Mesendoderm (in vitro differentiated cells): Measurements from ENCODE around the gene TNFRSF8.

Source experiments
- DNase-seq: peaks from one replicate; pipeline ENCODE4 v3.0.0; 2013
- H2AK5ac ChIP-seq: 2 replicates; pipeline ENCODE4 v1.6.1; 2013; ENCODE audit warnings: low read length, inconsistent platforms
- H2BK120ac ChIP-seq: 2 replicates; pipeline ENCODE4 v1.6.1; 2013; ENCODE audit warnings: low read depth, mild to moderate bottlenecking, low read length, moderate library complexity, mixed read lengths
- H2BK15ac ChIP-seq: replicated peaks from 2 replicates; pipeline ENCODE4 v1.6.1; 2013; ENCODE audit warnings: low read depth, mild to moderate bottlenecking, moderate library complexity
- H2BK5ac ChIP-seq: 2 replicates; pipeline ENCODE4 v1.6.1; 2013; ENCODE audit warnings: low read length, inconsistent platforms
- H3K18ac ChIP-seq: 2 replicates; pipeline ENCODE4 v1.6.1; 2013; ENCODE audit warnings: mild to moderate bottlenecking, low read length, mixed read lengths
- H3K23ac ChIP-seq: one replicate; pipeline ENCODE4 v1.6.1; 2013; ENCODE audit warnings: low read length
- H3K27ac ChIP-seq: 2 replicates; pipeline ENCODE4 v1.5.1; 2013; ENCODE audit warnings: low read depth, mild to moderate bottlenecking, inconsistent platforms, low read length, moderate library complexity
- H3K27me3 ChIP-seq: 2 replicates; pipeline ENCODE4 v1.6.1; 2013; ENCODE audit warnings: low read length, control low read depth, mild to moderate bottlenecking, inconsistent platforms; ENCODE audit not compliant: insufficient read depth, poor library complexity
- H3K36me3 ChIP-seq: 2 replicates; pipeline ENCODE4 v1.6.1; 2013; ENCODE audit warnings: low read length, inconsistent platforms; ENCODE audit not compliant: control insufficient read depth, insufficient read depth
- H3K4ac ChIP-seq: one replicate; pipeline ENCODE4 v1.6.1; 2013; ENCODE audit warnings: low read depth, mild to moderate bottlenecking, low read length, moderate library complexity
- H3K4me1 ChIP-seq: 2 replicates; pipeline ENCODE4 v1.6.1; 2013; ENCODE audit warnings: low read depth, low read length, inconsistent platforms; ENCODE audit not compliant: control insufficient read depth
- H3K4me2 ChIP-seq: 2 replicates; pipeline ENCODE4 v1.6.1; 2013; ENCODE audit warnings: low read length
- H3K4me3 ChIP-seq: 2 replicates; pipeline ENCODE4 v1.5.1; 2013; ENCODE audit warnings: mild to moderate bottlenecking, low read length
- H3K56ac ChIP-seq: one replicate; pipeline ENCODE4 v1.6.1; 2013; ENCODE audit warnings: low read length
- H3K79me1 ChIP-seq: 2 replicates; pipeline ENCODE4 v1.6.1; 2013; ENCODE audit warnings: low read length, inconsistent platforms
- H3K79me2 ChIP-seq: 2 replicates; pipeline ENCODE4 v1.6.1; 2013; ENCODE audit warnings: mild to moderate bottlenecking, low read length; ENCODE audit not compliant: control insufficient read depth, insufficient read depth
- H3K9ac ChIP-seq: 2 replicates; pipeline ENCODE4 v1.6.1; 2013; ENCODE audit warnings: low read length, inconsistent platforms
- H4K5ac ChIP-seq: one replicate; pipeline ENCODE4 v1.6.1; 2013; ENCODE audit warnings: low read length
- H4K8ac ChIP-seq: one replicate; pipeline ENCODE4 v1.6.1; 2013; ENCODE audit warnings: low read depth, mild to moderate bottlenecking, control low read depth, low read length, moderate library complexity
- WGBS: extraction: QIAGEN DNeasy Blood & Tissue Kit; methylation state at CpG from one replicate; pipeline ENCODE4 v1.1.7; 2013; ENCODE audit warnings: low lambda C conversion rate, missing lambda C conversion rate; ENCODE audit not compliant: insufficient coverage; ENCODE audit errors: extremely low coverage; 5-methylcytosine and 5-hydroxymethylcytosine counted together

TNFRSF8 gene

GRCh38 chr1:12128120-12128519 lies 65.0 kb downstream of the TNFRSF8 start:
- no peak overlapping the region for H3K27ac ChIP-seq
- H3K4me2 ChIP-seq = no peak overlapping the region
- H4K8ac ChIP-seq = no peak overlapping the region
- no peak overlapping the region for H3K9ac ChIP-seq
- DNase-seq = no peak
- H3K79me2 ChIP-seq = no peaks in the 10 kb centered on the region
- no peak overlapping the region for H3K23ac ChIP-seq
- no peak overlapping the region for H2AK5ac ChIP-seq
- no peaks in the 10 kb centered on the region for H3K79me1 ChIP-seq
- no peak overlapping the region for H3K4me3 ChIP-seq
- H3K27me3 ChIP-seq = no peaks in the 10 kb centered on the region
- H3K56ac ChIP-seq = no peak overlapping the region
- no CpG with 5 or more reads among the region's 15 CpGs for WGBS
- H2BK120ac ChIP-seq = no peak overlapping the region
- no peak overlapping the region for H2BK15ac ChIP-seq
- H3K18ac ChIP-seq = no peak overlapping the region
- H4K5ac ChIP-seq = no peak overlapping the region
- H3K4me1 ChIP-seq = no peaks in the 10 kb centered on the region
- H3K4ac ChIP-seq = no peak overlapping the region
- H2BK5ac ChIP-seq = no peak overlapping the region
- H3K36me3 ChIP-seq = no peaks in the 10 kb centered on the region

- Histone ChIP-seq H3K4ac (no peak overlapping the region), H3K23ac (no peak overlapping the region), H2AK5ac (no peak overlapping the region), H3K4me1 (no peaks in the 10 kb centered on the region), H3K79me1 (no peaks in the 10 kb centered on the region), H3K18ac (no peak overlapping the region), H3K27me3 (no peaks in the 10 kb centered on the region), H3K4me3 (no peak overlapping the region), H2BK15ac (no peak overlapping the region), H3K56ac (no peak overlapping the region), H3K9ac (no peak overlapping the region), H4K5ac (no peak overlapping the region), H3K36me3 (no peaks in the 10 kb centered on the region), H3K27ac (no peak overlapping the region), H2BK5ac (no peak overlapping the region), H4K8ac (no peak overlapping the region), H3K4me2 (no peak overlapping the region), H3K79me2 (no peaks in the 10 kb centered on the region), H2BK120ac (no peak overlapping the region)
- DNase-seq = no peak
- no CpG with 5 or more reads among the region's 12 CpGs for WGBS
These were observed 66.5 kb downstream of the TNFRSF8 start for GRCh38 chr1:12129624-12130023.

- Histone ChIP-seq H3K4me1 (no peaks in the 10 kb centered on the region), H2BK15ac (no peak overlapping the region), H4K8ac (no peak overlapping the region), H3K36me3 (no peaks in the 10 kb centered on the region), H3K79me1 (no peaks in the 10 kb centered on the region), H3K79me2 (no peaks in the 10 kb centered on the region), H3K27ac (no peak overlapping the region), H3K18ac (no peak overlapping the region), H3K23ac (no peak overlapping the region), H3K9ac (no peak overlapping the region), H3K27me3 (no peaks in the 10 kb centered on the region), H3K56ac (no peak overlapping the region), H3K4me3 (no peak overlapping the region), H3K4me2 (no peak overlapping the region), H2BK120ac (no peak overlapping the region), H3K4ac (no peak overlapping the region), H2AK5ac (no peak overlapping the region), H2BK5ac (no peak overlapping the region), H4K5ac (no peak overlapping the region)
- WGBS = no CpG with 5 or more reads among the region's 13 CpGs
- no peak for DNase-seq
These were observed 67.5 kb downstream of the TNFRSF8 start for GRCh38 chr1:12130466-12131130.

- Histone ChIP-seq H2BK5ac (no peak overlapping the region), H3K18ac (no peak overlapping the region), H3K23ac (no peak overlapping the region), H4K8ac (no peak overlapping the region), H2AK5ac (no peak overlapping the region), H3K79me1 (no peaks in the 10 kb centered on the region), H3K27me3 (no peaks in the 10 kb centered on the region), H3K4me3 (no peak overlapping the region), H3K4ac (no peak overlapping the region), H3K9ac (no peak overlapping the region), H3K36me3 (no peaks in the 10 kb centered on the region), H3K4me2 (no peak overlapping the region), H3K79me2 (no peaks in the 10 kb centered on the region), H2BK120ac (no peak overlapping the region), H2BK15ac (no peak overlapping the region), H3K56ac (no peak overlapping the region), H3K27ac (no peak overlapping the region), H3K4me1 (no peaks in the 10 kb centered on the region), H4K5ac (no peak overlapping the region)
- no CpG with 5 or more reads among the region's 8 CpGs for WGBS
- DNase-seq = no peak
These were observed 69.0 kb downstream of the TNFRSF8 start for GRCh38 chr1:12132078-12132477.

- no peak overlapping the region for H3K23ac ChIP-seq
- no peak for DNase-seq
- no peaks in the 10 kb centered on the region for H3K36me3 ChIP-seq
- H2BK120ac ChIP-seq = no peak overlapping the region
- H3K9ac ChIP-seq = no peak overlapping the region
- WGBS = no CpG with 5 or more reads among the region's 10 CpGs
- no peak overlapping the region for H4K8ac ChIP-seq
- no peak overlapping the region for H2BK15ac ChIP-seq
- H3K79me2 ChIP-seq = no peaks in the 10 kb centered on the region
- no peaks in the 10 kb centered on the region for H3K79me1 ChIP-seq
- no peak overlapping the region for H3K18ac ChIP-seq
- H3K4me1 ChIP-seq = no peaks in the 10 kb centered on the region
- no peak overlapping the region for H3K4me2 ChIP-seq
- H3K27ac ChIP-seq = no peak overlapping the region
- no peak overlapping the region for H3K4me3 ChIP-seq
- H4K5ac ChIP-seq = no peak overlapping the region
- no peak overlapping the region for H3K56ac ChIP-seq
- H3K4ac ChIP-seq = no peak overlapping the region
- no peak overlapping the region for H2AK5ac ChIP-seq
- H2BK5ac ChIP-seq = no peak overlapping the region
- no peaks in the 10 kb centered on the region for H3K27me3 ChIP-seq
These were observed 71.6 kb downstream of the TNFRSF8 start for GRCh38 chr1:12134716-12135115.

- no CpG with 5 or more reads among the region's 6 CpGs for WGBS
- H3K36me3 ChIP-seq = no peaks in the 10 kb centered on the region
- no peak overlapping the region for H2AK5ac ChIP-seq
- no peaks in the 10 kb centered on the region for H3K4me1 ChIP-seq
- H2BK5ac ChIP-seq = no peak overlapping the region
- H3K4me3 ChIP-seq = no peak overlapping the region
- H2BK15ac ChIP-seq = no peak overlapping the region
- no peak overlapping the region for H3K56ac ChIP-seq
- H2BK120ac ChIP-seq = no peak overlapping the region
- no peak overlapping the region for H3K18ac ChIP-seq
- H3K79me1 ChIP-seq = no peaks in the 10 kb centered on the region
- H3K4ac ChIP-seq = no peak overlapping the region
- H3K27me3 ChIP-seq = no peaks in the 10 kb centered on the region
- H3K23ac ChIP-seq = no peak overlapping the region
- no peak for DNase-seq
- H4K8ac ChIP-seq = no peak overlapping the region
- no peak overlapping the region for H3K4me2 ChIP-seq
- H3K27ac ChIP-seq = no peak overlapping the region
- no peaks in the 10 kb centered on the region for H3K79me2 ChIP-seq
- no peak overlapping the region for H4K5ac ChIP-seq
- no peak overlapping the region for H3K9ac ChIP-seq
These were observed 72.5 kb downstream of the TNFRSF8 start for GRCh38 chr1:12135612-12136011.
